Stimulated activated CD4-positive, alpha-beta T cell treated with anti-CD3 and anti-CD28 coated beads, Interleukin-12 subunit alpha, Interleukin-12 subunit beta, amount 100 ng/mL, for 24 hours (primary cell): Measurements from ENCODE around the gene FAM114A1.
"Not testable (repeated sequence)": the region's sequence is repeated elsewhere in the genome, so short reads cannot be mapped to it uniquely, and the experiment has no call there.

Source experiments
- DNase-seq, 2 experiments: peaks; one replicate each; pipeline ENCODE4 v3.0.0-alpha.2; 2020; ENCODE audit warnings: low read depth in 2 of 2

The FAM114A1 gene

GRCh38 chr4:38902695-38903094 is 35.1 kb downstream of the FAM114A1 start:
- DNase-seq, result no peak

GRCh38 chr4:38904090-38904666 is 36.6 kb downstream of the FAM114A1 start:
- no peak for DNase-seq

- DNase-seq, result no peak
These were observed 37.1 kb downstream of the FAM114A1 start for GRCh38 chr4:38904682-38905081.

GRCh38 chr4:38905652-38906385 is 38.2 kb downstream of the FAM114A1 start:
- no peak for DNase-seq

- no peak for DNase-seq
These were observed 40.2 kb downstream of the FAM114A1 start for GRCh38 chr4:38907696-38908270.

- no peak for DNase-seq
These were observed 41.4 kb downstream of the FAM114A1 start for GRCh38 chr4:38909015-38909414.

GRCh38 chr4:38911257-38911656 is 43.7 kb downstream of the FAM114A1 start:
- DNase-seq, result no peak

- DNase-seq, result peak in 1 of 2 experiments; percentile 3
These were observed 47.2 kb downstream of the FAM114A1 start for GRCh38 chr4:38914854-38915253.

GRCh38 chr4:38916267-38916666 is 48.7 kb downstream of the FAM114A1 start:
- not testable (repeated sequence) for DNase-seq

- DNase-seq, result no peak
These were observed 49.9 kb downstream of the FAM114A1 start for GRCh38 chr4:38917481-38918025.

- DNase-seq, result no peak
These were observed 51.9 kb downstream of the FAM114A1 start for GRCh38 chr4:38919494-38919893.

GRCh38 chr4:38920186-38920585 is 52.6 kb downstream of the FAM114A1 start:
- no peak for DNase-seq

GRCh38 chr4:38920677-38921076 is 53.1 kb downstream of the FAM114A1 start:
- DNase-seq, result no peak

- no peak for DNase-seq
These were observed 53.5 kb downstream of the FAM114A1 start for GRCh38 chr4:38921151-38921550.

GRCh38 chr4:38923746-38924145 is 56.1 kb downstream of the FAM114A1 start:
- DNase-seq, result no peak

- no peak for DNase-seq
These were observed 56.7 kb downstream of the FAM114A1 start for GRCh38 chr4:38924353-38924752.

GRCh38 chr4:38925492-38926413 is 58.1 kb downstream of the FAM114A1 start:
- DNase-seq, result no peak

- DNase-seq, result no peak
These were observed 59.3 kb downstream of the FAM114A1 start for GRCh38 chr4:38926896-38927295.

- DNase-seq, result no peak
These were observed 61.0 kb downstream of the FAM114A1 start for GRCh38 chr4:38928568-38928967.

- DNase-seq, result no peak
These were observed 61.4 kb downstream of the FAM114A1 start for GRCh38 chr4:38928974-38929373.

GRCh38 chr4:38930204-38930603 is 62.6 kb downstream of the FAM114A1 start:
- no peak for DNase-seq

GRCh38 chr4:38930707-38931106 is 63.1 kb downstream of the FAM114A1 start:
- DNase-seq, result no peak
